CD8-positive, alpha-beta memory T cell (primary cell): ENCODE results near the gene PRCC. TPM values are rescaled to one million over a fixed set of nuclear protein-coding genes. Genes with fewer than 3 reads are reported as not detected.

ENCODE experiments used
- CTCF ChIA-PET: fragments of 350-600 bp; sonication (Branson Sonifier 250); formaldehyde crosslinking; loops from one replicate; lab custom pipeline; 2021; ENCODE audit warnings: antibody characterized with exemption; lab: Charles Lee
- POLR2A ChIA-PET: fragments of 350-600 bp; sonication (Branson Sonifier 250); formaldehyde crosslinking; loops from one replicate; lab custom pipeline; 2021; ENCODE audit warnings: antibody characterized with exemption; lab: Charles Lee
- DNase-seq, 5 donors: peaks; one replicate each; pipeline versions ENCODE4 v3.0.0 to v3.0.0-alpha.2; 2020 to 2022; ENCODE audit warnings: mixed read lengths in 1 of 5
- H3K27ac ChIP-seq: one replicate; pipeline ENCODE4 v1.7.0; 2013; ENCODE audit warnings: low read depth, mild to moderate bottlenecking, low read length, moderate library complexity
- H3K27me3 ChIP-seq: 2 replicates; pipeline ENCODE4 v1.7.0; 2013; ENCODE audit warnings: low read length, mild to moderate bottlenecking; ENCODE audit not compliant: insufficient read depth, poor library complexity, severe bottlenecking
- H3K36me3 ChIP-seq: 2 replicates; pipeline ENCODE4 v1.7.0; 2013; ENCODE audit warnings: mild to moderate bottlenecking, low read length, moderate library complexity; ENCODE audit not compliant: insufficient read depth
- H3K4me1 ChIP-seq: 2 replicates; pipeline ENCODE4 v1.7.0; 2013; ENCODE audit warnings: mild to moderate bottlenecking, low read length, moderate library complexity; ENCODE audit not compliant: insufficient read depth
- H3K4me3 ChIP-seq: 2 replicates; pipeline ENCODE4 v1.7.0; 2013; ENCODE audit warnings: mild to moderate bottlenecking, low read length
- H3K9me3 ChIP-seq: 2 replicates; pipeline ENCODE4 v1.7.0; 2013; ENCODE audit warnings: mild to moderate bottlenecking, low read length
- H3K27ac Mint-ChIP-seq, 8 donors: one replicate each; pipeline ENCODE4 v1.8.0; 2020 to 2021; ENCODE audit warnings: mixed read lengths in 8 of 8, mild to moderate bottlenecking in 6 of 8, inconsistent platforms in 3 of 8, moderate library complexity in 3 of 8
- H3K27me3 Mint-ChIP-seq, 2 donors: one replicate each; pipeline ENCODE4 v1.8.0; 2020 to 2021; ENCODE audit warnings: mixed read lengths in 2 of 2, mild to moderate bottlenecking in 1 of 2, moderate library complexity in 1 of 2
- H3K36me3 Mint-ChIP-seq, 3 donors: one replicate each; pipeline ENCODE4 v1.8.0; 2020 to 2021; ENCODE audit warnings: mixed read lengths in 3 of 3, inconsistent platforms in 1 of 3, mild to moderate bottlenecking in 1 of 3
- H3K4me1 Mint-ChIP-seq, 3 donors: one replicate each; pipeline ENCODE4 v1.8.0; 2020 to 2021; ENCODE audit warnings: mixed read lengths in 3 of 3, inconsistent platforms in 1 of 3, mild to moderate bottlenecking in 1 of 3
- H3K4me3 Mint-ChIP-seq, 7 donors: one replicate each; pipeline ENCODE4 v1.8.0; 2020 to 2021; ENCODE audit warnings: mixed read lengths in 7 of 7, mild to moderate bottlenecking in 6 of 7, moderate library complexity in 4 of 7, inconsistent platforms in 2 of 7
- H3K9me3 Mint-ChIP-seq, 5 donors: one replicate each; pipeline ENCODE4 v1.8.0; 2020 to 2022; ENCODE audit warnings: mixed read lengths in 5 of 5, mild to moderate bottlenecking in 3 of 5, moderate library complexity in 2 of 5, inconsistent platforms in 1 of 5
- polyA plus RNA-seq: library from polyadenylated mRNA; unstranded; fragments of 300-500 nt; fragmentation: Illumina TruSeq; gene quantifications from one replicate; pipeline ENCODE4 v1.2.3, GENCODE V29; 2021
- total RNA-seq, 2 experiments: library from RNA; stranded (reverse); gene quantifications; one replicate each; pipeline ENCODE4 v1.2.3, GENCODE V29; 2021

PRCC gene
- total and polyA plus RNA-seq, 3 experiments from 2014 or later: 45.9 to 111 (median 106) TPM

- Histone ChIP-seq H3K9me3 (no peaks in the 10 kb centered on the region), H3K27me3 (no peaks in the 10 kb centered on the region), H3K36me3 (peaks cover 16% of the 10 kb centered on the region), H3K27ac (no peak overlapping the region), H3K4me1 (peaks cover 16% of the 10 kb centered on the region), H3K4me3 (no peak overlapping the region)
- ChIA-PET POLR2A (interaction anchor here (0.7 kb wide), 1 partner anchor 34 kb away, joined by 3 read pairs; no protein-coding TSS in a partner anchor), CTCF (interaction anchor here (1.0 to 3.5 kb wide), 5 partner anchors 8 to 80 kb away, joined by 3 to 19 read pairs (median 3); partner anchors contain the start of gene INSRR)
- Mint-ChIP-seq H3K9me3 (no peaks in the 10 kb centered on the region), H3K4me3 (peak overlapping the region in 1 of 7 donors; percentile 21), H3K27me3 (no peaks in the 10 kb centered on the region), H3K4me1 (peaks cover 45 to 69% (median 47%) of the 10 kb centered on the region in 3 donors), H3K27ac (peak overlapping the region; percentile 54 to 95 (median 84)), H3K36me3 (peaks cover 9 to 65% (median 13%) of the 10 kb centered on the region in 3 donors)
- no peak for DNase-seq
Measured at GRCh38 chr1:156806512-156807440, 39.4 kb downstream of the PRCC start.

GRCh38 chr1:156807627-156808026 lies 40.3 kb downstream of the PRCC start:
- DNase-seq: no peak
- peaks cover 15 to 68% (median 22%) of the 10 kb centered on the region in 3 donors for H3K36me3 Mint-ChIP-seq
- POLR2A ChIA-PET: interaction anchor here (0.6 kb wide), 1 partner anchor 85 kb away, joined by 3 read pairs; no protein-coding TSS in a partner anchor

DNA sequence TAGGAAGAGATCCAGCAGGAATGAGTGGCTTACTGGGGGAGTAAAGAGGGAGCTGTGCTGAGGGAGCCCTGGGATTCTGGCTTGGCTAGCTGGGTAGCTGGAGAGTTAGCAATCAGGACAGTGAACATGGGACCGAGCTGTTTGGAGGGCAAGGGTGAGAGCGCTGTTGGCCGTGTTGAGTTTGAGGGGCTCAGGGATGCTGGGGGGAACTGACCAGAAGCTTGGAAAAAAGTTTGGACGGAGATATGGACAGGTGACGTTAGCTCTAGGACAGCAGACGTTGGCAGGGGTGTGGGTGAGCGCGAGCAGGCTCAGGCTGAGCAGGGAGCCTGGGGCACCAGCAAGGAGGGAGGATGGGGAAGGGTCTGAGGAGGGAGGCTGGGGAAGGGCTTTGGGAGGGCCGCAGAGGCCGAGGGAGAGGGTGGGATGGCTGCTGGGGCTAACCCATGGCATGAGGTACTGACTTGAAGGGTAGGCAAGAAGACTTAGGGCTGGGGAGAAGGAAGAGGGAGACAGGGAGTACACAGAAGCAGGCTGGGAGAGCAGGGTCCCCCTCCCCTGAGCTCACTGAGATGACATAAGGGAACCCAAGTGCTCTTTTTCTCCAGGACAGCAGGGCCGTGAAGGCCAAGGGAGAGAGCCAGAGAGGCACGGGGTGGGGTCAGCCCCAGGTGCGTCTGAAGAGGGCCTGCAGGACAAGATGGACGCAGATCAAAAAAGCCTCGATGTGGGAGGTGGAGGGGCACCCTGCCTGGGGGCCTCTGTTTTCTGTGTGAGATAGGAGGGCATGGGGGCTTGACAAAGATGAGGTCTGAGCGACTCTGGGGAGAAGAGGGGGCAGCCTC lies 41.1 kb downstream of the PRCC start:
- no peak overlapping the region for H3K27ac ChIP-seq
- H3K36me3 Mint-ChIP-seq: peaks cover 17 to 75% (median 25%) of the 10 kb centered on the region in 3 donors
- POLR2A ChIA-PET: interaction anchor here (0.6 to 1.0 kb wide), 2 partner anchors 51 to 84 kb away, joined by 3 read pairs; no protein-coding TSS in a partner anchor

More at GRCh38 chr1:156807627-156808026, 40.3 kb downstream of the PRCC start:
- Histone ChIP-seq H3K4me1 (peaks cover 25% of the 10 kb centered on the region), H3K27me3 (no peaks in the 10 kb centered on the region), H3K27ac (peak overlapping the region; percentile 1), H3K9me3 (no peaks in the 10 kb centered on the region), H3K36me3 (peaks cover 24% of the 10 kb centered on the region), H3K4me3 (no peak overlapping the region)
- CTCF ChIA-PET: interaction anchor here (0.9 to 3.5 kb wide), 5 partner anchors 31 to 81 kb away, joined by 3 to 19 read pairs (median 3); partner anchors contain the start of gene INSRR
- Mint-ChIP-seq H3K9me3 (no peaks in the 10 kb centered on the region), H3K4me1 (peaks cover 45 to 69% (median 51%) of the 10 kb centered on the region in 3 donors), H3K4me3 (peak overlapping the region in 5 of 7 donors; percentile 1 to 75 (median 44)), H3K27ac (peak overlapping the region; percentile 54 to 95 (median 84)), H3K27me3 (no peaks in the 10 kb centered on the region)

DNA sequence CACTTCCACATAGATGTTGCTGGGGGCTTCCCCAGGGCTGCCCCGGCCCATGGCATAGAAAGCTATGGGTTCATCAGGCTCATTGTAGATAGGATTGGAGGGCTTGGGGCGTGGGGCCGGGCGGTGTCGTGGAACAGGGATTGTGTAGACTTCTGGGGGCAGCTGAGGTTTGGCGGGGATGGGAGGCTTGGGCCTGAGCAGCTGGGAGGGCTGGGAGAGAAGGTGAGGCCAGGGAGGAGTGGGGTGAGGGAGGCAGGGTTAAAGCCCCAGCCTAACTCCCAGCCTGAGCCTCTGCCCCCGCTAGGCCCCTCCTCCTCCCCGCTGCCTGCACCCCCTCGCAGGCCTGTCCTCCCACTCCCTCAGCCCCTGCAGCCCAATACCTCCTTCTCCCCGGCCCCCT lies 41.9 kb downstream of the PRCC start:
- H3K9me3 ChIP-seq: no peaks in the 10 kb centered on the region
- ChIA-PET CTCF (interaction anchor here (1.5 to 6.5 kb wide), 5 partner anchors 10 to 83 kb away, joined by 3 to 46 read pairs (median 8); partner anchors contain the start of genes INSRR and NTRK1), POLR2A (no interaction called here)
- Mint-ChIP-seq H3K4me3 (peak overlapping the region in 1 of 7 donors; percentile 17), H3K27me3 (no peaks in the 10 kb centered on the region), H3K9me3 (no peaks in the 10 kb centered on the region), H3K36me3 (peaks cover 17 to 83% (median 25%) of the 10 kb centered on the region in 3 donors), H3K27ac (peak overlapping the region in 4 of 8 donors; percentile 75 to 93 (median 87)), H3K4me1 (peaks cover 56 to 73% (median 61%) of the 10 kb centered on the region in 3 donors)
- peaks cover 29% of the 10 kb centered on the region for H3K36me3 ChIP-seq
- H3K4me1 ChIP-seq: peaks cover 39% of the 10 kb centered on the region
- H3K27me3 ChIP-seq: no peaks in the 10 kb centered on the region
- H3K4me3 ChIP-seq: no peak overlapping the region
- no peak for DNase-seq
- no peak overlapping the region for H3K27ac ChIP-seq

More for the DNA sequence above, 41.1 kb downstream of the PRCC start:
- Mint-ChIP-seq H3K9me3 (no peaks in the 10 kb centered on the region), H3K27me3 (no peaks in the 10 kb centered on the region), H3K27ac (peak overlapping the region; percentile 54 to 95 (median 86)), H3K4me3 (peak overlapping the region in 3 of 7 donors; percentile 15 to 75 (median 34)), H3K4me1 (peaks cover 53 to 73% (median 59%) of the 10 kb centered on the region in 3 donors)
- H3K36me3 ChIP-seq: peaks cover 29% of the 10 kb centered on the region
- H3K27me3 ChIP-seq: no peaks in the 10 kb centered on the region
- CTCF ChIA-PET: interaction anchor here (0.9 to 3.5 kb wide), 5 partner anchors 10 to 82 kb away, joined by 3 to 19 read pairs (median 3); partner anchors contain the start of gene INSRR
- peaks cover 32% of the 10 kb centered on the region for H3K4me1 ChIP-seq
- no peaks in the 10 kb centered on the region for H3K9me3 ChIP-seq
- DNase-seq: no peak
- no peak overlapping the region for H3K4me3 ChIP-seq

DNA sequence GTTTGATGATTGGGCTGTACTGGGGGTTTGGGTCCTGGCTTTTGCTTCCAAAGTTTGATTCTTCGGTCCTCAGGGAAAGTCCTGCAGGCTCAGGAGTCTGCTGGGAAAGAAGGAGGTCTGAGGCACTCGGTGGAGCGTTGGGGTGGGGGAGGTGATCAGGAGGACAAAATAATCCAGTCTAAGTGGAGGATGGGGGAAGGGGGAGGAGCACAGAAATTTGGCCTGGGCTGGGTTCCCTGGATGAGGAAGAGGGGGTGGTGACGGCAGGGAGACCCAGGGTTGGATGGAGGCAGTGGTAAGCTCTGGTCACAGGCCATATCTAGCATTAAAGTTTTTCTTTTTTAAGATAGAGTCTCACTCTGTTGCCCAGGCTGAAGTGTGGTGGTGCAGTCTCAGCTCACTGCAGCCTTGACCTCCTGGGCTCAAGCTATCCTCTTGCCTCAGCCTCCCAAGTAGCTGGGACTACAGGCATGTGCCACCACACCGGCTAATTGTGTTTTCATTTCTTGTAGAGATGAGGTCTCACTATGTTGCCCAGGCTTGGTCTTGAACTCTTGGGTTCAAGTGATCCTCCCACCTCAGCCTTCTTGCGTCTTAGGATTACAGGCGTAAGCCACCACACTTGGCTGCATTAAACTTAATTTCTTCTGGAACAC lies 42.5 kb downstream of the PRCC start:
- ChIA-PET CTCF (interaction anchor here (1.5 to 6.5 kb wide), 4 partner anchors 11 to 84 kb away, joined by 3 to 46 read pairs (median 6); partner anchors contain the start of gene NTRK1), POLR2A (no interaction called here)
- peaks cover 60 to 76% (median 63%) of the 10 kb centered on the region in 3 donors for H3K4me1 Mint-ChIP-seq
- Histone ChIP-seq H3K27ac (no peak overlapping the region), H3K4me3 (no peak overlapping the region), H3K4me1 (peaks cover 44% of the 10 kb centered on the region), H3K9me3 (no peaks in the 10 kb centered on the region), H3K36me3 (peaks cover 29% of the 10 kb centered on the region), H3K27me3 (no peaks in the 10 kb centered on the region)
- H3K27ac Mint-ChIP-seq: peak overlapping the region in 7 of 8 donors; percentile 35 to 99 (median 70)
- peaks cover 17 to 89% (median 26%) of the 10 kb centered on the region in 3 donors for H3K36me3 Mint-ChIP-seq
- H3K27me3 Mint-ChIP-seq: no peaks in the 10 kb centered on the region
- no peak for DNase-seq
- peak overlapping the region in 3 of 7 donors; percentile 15 to 33 (median 18) for H3K4me3 Mint-ChIP-seq
- no peaks in the 10 kb centered on the region for H3K9me3 Mint-ChIP-seq

DNA sequence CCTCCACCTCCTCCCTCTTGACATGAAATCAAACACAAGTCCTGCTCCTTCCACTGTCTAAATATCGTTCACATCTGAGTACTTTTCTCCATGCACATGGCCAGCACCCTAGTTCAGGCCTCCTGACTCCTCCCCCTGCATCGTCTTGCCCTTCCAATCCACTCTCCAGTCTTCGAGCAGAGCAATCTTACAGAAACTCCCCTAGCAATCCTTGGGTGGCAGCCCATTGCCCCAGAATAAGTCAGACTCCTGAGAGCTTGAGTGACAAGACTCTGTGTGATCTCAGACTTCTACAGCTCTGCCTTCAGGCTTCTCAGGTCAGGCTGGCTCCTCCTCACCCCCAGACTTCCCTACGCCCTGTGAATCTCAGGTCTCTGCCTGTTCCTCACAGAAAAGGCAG lies 43.8 kb downstream of the PRCC start:
- peaks cover 72 to 84% (median 76%) of the 10 kb centered on the region in 3 donors for H3K4me1 Mint-ChIP-seq
- H3K27me3 Mint-ChIP-seq: peaks cover 0 to 3% of the 10 kb centered on the region in 2 donors
- no peak overlapping the region for H3K27ac ChIP-seq
- peak overlapping the region in 6 of 7 donors; percentile 12 to 96 (median 90) for H3K4me3 Mint-ChIP-seq
- peaks cover 17 to 93% (median 26%) of the 10 kb centered on the region in 3 donors for H3K36me3 Mint-ChIP-seq
- H3K27me3 ChIP-seq: no peaks in the 10 kb centered on the region
- H3K27ac Mint-ChIP-seq: peak overlapping the region; percentile 48 to 100 (median 99)
- H3K36me3 ChIP-seq: peaks cover 26% of the 10 kb centered on the region
- H3K4me1 ChIP-seq: peaks cover 58% of the 10 kb centered on the region
- H3K9me3 ChIP-seq: no peaks in the 10 kb centered on the region
- ChIA-PET CTCF (interaction anchor here (1.2 to 6.5 kb wide), 2 partner anchors 50 to 85 kb away, joined by 5 to 46 read pairs; partner anchors contain the start of gene NTRK1), POLR2A (no interaction called here)
- DNase-seq: no peak
- H3K9me3 Mint-ChIP-seq: no peaks in the 10 kb centered on the region
- H3K4me3 ChIP-seq: no peak overlapping the region
